ENCODE data around the gene SRM. TPM values are rescaled to one million over a fixed set of nuclear protein-coding genes. Genes with fewer than 3 reads are reported as not detected.

Gene SRM
- total RNA-seq: 100 to 1,000 TPM in 2 of 6 donors, 10 to 100 TPM in 4; 51.8 to 123 (median 66.0) TPM
- 100 to 1,000 TPM; 116 to 266 TPM for polyA plus RNA-seq

GRCh38 chr1:11059968-11060830 is at the start of gene SRM:
SRM (minus strand) TSS chr1:11060018; CDS start chr1:11059943, 75 bp downstream.
- peak; percentile 95 to 99 (median 96) for ATAC-seq
- peak; percentile 26 to 60 (median 52) for TF ChIP-seq CTCF (IDR thresholded peaks at IDR 0.05)
- WGBS, 2 donors: 0% methylated on average over 42 to 83 of the region's 83 CpGs
- Histone ChIP-seq H3K4me1 (peaks cover 0 to 7% (median 0%) of the 10 kb centered on the region in 3 donors), H3K27ac (peak within 1 kb of the TSS; percentile 20 to 74 (median 48)), H3K36me3 (peaks cover 2 to 11% (median 5%) of the 10 kb centered on the region in 3 donors), H3K9me3 (no peaks in the 10 kb centered on the region), H3K27me3 (no peaks in the 10 kb centered on the region), H3K4me3 (peak within 1 kb of the TSS; percentile 95 to 99 (median 96))
- DNase-seq: peak; percentile 88 to 97 (median 96)
- no peak for FAIRE-seq
- intact Hi-C loops (cut with DNase I): no loop called here

GRCh38 chr1:11109047-11109760 is 49.4 kb upstream of the SRM start:
- intact Hi-C loops (cut with DNase I): no loop called here
- no peak for ATAC-seq
- Histone ChIP-seq H3K27me3 (no peaks in the 10 kb centered on the region), H3K9me3 (no peaks in the 10 kb centered on the region), H3K4me3 (no peak overlapping the region), H3K36me3 (peaks cover 0 to 39% (median 21%) of the 10 kb centered on the region in 3 donors), H3K27ac (no peak overlapping the region), H3K4me1 (no peaks in the 10 kb centered on the region)
- FAIRE-seq: no peak
- 81 to 86% methylated on average over 7 of the region's 7 CpGs for WGBS, 2 donors
- no peak for DNase-seq
- TF ChIP-seq CTCF (IDR thresholded peaks at IDR 0.05): no peak

GRCh38 chr1:11107599-11107998 is 47.8 kb upstream of the SRM start:
- ATAC-seq (no peak), DNase-seq (no peak), FAIRE-seq (no peak)
- H3K27me3 ChIP-seq: no peaks in the 10 kb centered on the region
- intact Hi-C loops (cut with DNase I): no loop called here
- no peak overlapping the region for H3K4me3 ChIP-seq
- no peak overlapping the region for H3K27ac ChIP-seq
- no peaks in the 10 kb centered on the region for H3K4me1 ChIP-seq
- H3K9me3 ChIP-seq: no peaks in the 10 kb centered on the region
- TF ChIP-seq CTCF (IDR thresholded peaks at IDR 0.05): no peak
- H3K36me3 ChIP-seq: peaks cover 0 to 31% (median 14%) of the 10 kb centered on the region in 3 donors
- WGBS, 2 donors: 91 to 95% methylated on average over 5 of the region's 5 CpGs

GRCh38 chr1:11105586-11105985 is 45.8 kb upstream of the SRM start:
- peaks cover 0 to 31% (median 14%) of the 10 kb centered on the region in 3 donors for H3K36me3 ChIP-seq
- no peak for FAIRE-seq
- no peak for ATAC-seq

More at GRCh38 chr1:11105586-11105985, 45.8 kb upstream of the SRM start:
- H3K4me3 ChIP-seq: no peak overlapping the region
- whole genome bisulfite sequencing, 2 donors: 94 to 97% methylated on average over 10 of the region's 10 CpGs
- H3K27me3 ChIP-seq: no peaks in the 10 kb centered on the region
- DNase-seq: no peak
- H3K27ac ChIP-seq: no peak overlapping the region
- no peak for TF ChIP-seq CTCF (IDR thresholded peaks at IDR 0.05)
- H3K4me1 ChIP-seq: no peaks in the 10 kb centered on the region
- no peaks in the 10 kb centered on the region for H3K9me3 ChIP-seq
- intact Hi-C loops (cut with DNase I): no loop called here
